GM19099 (cell line): ENCODE measurements around the gene RDH5.

Experiments used
- POLR2A ChIP-seq: IDR thresholded peaks from 3 replicates; pipeline ENCODE4 v1.6.1; 2011; ENCODE audit warnings: low read depth; ENCODE audit not compliant: insufficient read length; ENCODE audit errors: extremely low read depth

The RDH5 gene

DNA sequence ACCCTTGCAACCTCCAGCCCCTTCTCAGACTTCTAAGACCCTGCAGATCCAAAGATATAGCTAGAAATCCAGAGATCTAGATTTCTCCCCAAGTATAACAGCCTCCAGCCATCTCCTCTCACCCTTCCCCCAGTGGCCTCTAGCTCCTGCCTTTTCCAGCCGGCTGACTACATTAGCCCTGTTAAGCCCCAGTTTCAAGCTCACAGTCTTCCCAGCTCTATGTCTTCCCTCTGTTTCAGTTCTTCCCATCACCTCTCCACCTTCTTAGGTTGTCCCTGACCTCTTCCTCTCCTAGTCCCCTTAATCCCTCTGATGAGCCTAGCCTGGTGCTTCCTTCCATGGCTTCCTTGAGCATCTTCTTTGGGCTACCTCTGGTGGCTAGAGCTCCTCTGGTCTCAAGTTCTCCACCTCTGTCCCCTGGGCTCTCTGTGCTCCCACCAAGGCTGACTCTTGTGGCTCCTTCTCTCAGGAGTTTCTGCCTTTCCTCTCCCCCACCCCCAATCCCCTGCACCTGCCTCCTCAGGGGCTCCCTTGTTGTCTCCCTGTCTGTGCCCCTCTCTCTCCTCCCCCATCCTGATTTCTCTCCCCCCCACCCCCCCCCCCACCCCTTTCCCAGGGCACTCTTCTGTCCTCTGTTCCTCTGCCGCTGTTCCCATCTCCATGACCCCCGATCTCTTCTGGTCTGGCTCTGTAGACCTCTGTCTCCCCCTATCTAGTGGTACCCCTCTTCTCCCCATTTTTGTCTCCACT is 21.9 kb downstream of the RDH5 start:
- TF ChIP-seq POLR2A, result no peak

DNA sequence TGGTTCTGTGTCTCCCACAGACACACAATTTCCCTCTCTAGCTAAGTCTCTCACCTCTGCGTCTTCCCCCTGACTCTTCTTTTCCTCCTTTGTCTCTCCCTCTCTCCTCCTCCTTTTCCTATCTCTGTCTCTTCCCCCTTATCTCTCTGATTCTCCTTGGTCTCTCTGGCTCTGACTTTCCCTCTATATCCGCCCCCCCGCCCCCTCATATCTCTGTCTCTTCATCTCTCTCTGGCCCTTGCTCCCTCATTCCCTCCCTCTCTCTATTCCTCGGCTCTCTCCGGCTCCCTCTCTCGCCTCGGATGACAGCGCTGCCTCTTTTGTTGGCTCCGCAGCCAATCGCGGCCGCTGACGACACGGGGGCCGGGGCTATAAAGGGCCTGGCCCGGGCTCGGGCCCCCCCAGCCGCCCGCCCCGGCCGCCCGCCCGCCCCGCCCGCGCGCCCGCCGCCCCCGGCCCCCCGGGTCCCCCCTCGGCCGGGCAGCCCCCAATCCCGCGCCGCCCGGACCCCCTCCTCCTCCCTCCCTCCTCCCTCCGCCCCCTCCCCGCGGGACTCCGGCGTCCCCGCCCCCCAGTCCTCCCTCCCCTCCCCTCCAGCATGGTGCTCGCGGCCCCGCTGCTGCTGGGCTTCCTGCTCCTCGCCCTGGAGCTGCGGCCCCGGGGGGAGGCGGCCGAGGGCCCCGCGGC is 22.7 kb downstream of the RDH5 start, which contains the start of gene GDF11:
TSS of gene GDF11 (plus strand) at position 404 of the 687 bp plus-strand sequence. CDS start at position 599, 195 bp downstream.
- no peak for TF ChIP-seq POLR2A

DNA sequence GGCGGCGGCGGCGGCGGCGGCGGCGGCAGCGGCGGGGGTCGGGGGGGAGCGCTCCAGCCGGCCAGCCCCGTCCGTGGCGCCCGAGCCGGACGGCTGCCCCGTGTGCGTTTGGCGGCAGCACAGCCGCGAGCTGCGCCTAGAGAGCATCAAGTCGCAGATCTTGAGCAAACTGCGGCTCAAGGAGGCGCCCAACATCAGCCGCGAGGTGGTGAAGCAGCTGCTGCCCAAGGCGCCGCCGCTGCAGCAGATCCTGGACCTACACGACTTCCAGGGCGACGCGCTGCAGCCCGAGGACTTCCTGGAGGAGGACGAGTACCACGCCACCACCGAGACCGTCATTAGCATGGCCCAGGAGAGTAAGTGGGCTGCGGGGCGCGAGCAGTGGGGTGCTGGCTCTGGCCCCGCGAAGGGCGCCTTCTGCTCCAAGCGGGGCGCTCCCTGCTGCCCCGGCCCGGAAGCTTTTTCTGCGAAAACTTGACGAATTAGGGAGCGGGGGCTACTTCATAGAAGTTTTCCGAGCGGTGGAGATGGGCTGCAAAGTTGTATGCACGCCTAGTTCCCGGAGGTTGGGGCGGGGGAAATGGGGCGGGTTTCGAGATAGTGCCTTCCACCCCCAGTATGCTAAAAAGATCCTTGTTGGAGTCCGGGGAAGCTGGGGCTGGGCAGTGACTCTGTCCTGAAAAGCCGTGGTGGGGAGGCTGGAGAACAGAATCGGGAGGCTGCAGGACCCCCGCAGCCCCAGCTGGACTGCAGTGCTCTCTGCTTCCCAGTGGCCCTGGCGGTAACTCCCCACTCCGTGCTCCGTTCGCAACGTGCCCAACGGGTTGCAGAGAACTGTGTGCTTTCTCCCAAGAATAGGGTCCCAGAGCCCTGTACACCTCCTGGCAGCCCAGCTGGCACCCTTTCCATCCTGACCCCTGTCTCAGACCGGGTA is 23.5 kb downstream of the RDH5 start:
- TF ChIP-seq POLR2A, result peak; percentile 35

GRCh38 chr12:55744340-55745030 is 24.3 kb downstream of the RDH5 start:
- TF ChIP-seq POLR2A, result no peak

DNA sequence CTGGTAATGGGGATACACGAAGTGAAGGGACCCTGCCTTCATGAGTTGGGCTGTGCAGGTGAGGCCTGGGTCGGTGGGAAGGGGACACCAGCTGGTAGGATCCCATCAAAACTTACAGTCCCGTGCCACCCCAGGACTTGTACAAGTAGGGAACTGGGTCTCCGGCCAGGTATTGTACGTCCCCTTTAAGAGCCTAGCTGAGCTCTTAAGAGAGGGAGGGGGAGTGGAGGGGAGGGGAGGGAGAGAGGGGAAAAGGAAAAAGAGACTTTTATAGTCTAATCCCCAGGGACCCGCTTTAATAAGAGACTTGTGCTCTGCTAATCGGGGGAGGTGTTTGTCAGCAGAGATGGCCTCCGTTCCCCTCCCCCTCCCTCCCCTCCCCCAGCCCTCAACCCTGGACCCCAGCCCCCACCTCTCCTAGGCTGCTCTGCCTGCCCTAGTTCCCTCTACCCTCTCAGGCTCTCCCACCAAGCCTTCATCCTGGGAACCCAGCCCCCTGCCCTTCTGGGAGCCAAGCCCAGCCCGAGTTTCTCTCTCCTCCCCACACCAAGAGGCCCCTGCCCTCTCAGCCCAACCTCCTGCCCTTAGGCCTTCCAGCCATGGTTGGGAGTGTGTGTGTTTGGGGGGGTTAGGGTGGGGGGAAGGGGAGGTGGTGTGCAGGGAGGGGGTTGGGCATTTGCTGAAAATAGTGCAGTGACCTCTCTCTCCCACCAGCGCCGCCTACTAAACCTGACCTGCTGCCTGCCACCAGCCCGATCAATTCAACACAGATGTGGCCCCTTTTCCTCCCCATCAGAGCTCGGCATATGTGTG is 25.4 kb downstream of the RDH5 start:
- TF ChIP-seq POLR2A, result no peak

DNA sequence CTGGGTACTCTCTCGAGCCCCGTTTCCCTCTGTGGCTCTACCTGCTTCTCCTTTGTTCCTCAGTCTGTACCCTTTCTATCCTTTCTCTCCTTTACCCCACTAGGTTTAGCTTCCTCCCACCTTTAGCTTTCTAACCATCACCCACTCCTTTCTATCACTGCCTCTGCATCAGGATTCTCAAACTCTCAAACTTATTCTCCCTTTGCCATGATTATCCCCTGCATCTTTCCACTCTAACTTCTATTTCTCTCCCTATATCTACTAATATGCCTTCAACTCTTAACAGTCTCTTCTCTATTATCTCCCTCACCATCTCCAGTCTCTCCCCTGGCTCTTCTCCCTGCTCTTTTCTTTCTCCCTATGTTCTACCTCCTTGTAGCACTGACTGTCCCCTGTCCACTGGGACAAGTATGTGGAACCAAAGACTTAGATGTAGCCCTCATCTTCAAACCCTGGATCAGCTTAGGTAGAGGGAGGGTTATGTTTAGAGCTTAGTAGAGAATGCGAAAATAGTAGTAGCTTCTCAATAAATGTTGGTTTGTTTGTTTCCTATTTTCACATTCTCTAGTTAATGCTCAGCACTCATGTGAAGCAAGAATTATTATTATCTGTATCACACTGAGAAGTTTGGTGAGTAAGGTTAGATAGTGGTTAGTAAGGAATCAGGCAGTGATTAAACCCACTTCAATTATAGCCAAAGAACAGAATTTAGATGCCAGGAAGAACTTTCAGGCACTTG is 26.1 kb downstream of the RDH5 start:
- TF ChIP-seq POLR2A, result no peak

- TF ChIP-seq POLR2A, result no peak
Observed at GRCh38 chr12:55746913-55747231, 26.7 kb downstream of the RDH5 start.

GRCh38 chr12:55748230-55748993 is 28.2 kb downstream of the RDH5 start:
- no peak for TF ChIP-seq POLR2A

- TF ChIP-seq POLR2A, result no peak
Observed at GRCh38 chr12:55755246-55755645, 35.1 kb downstream of the RDH5 start.

- TF ChIP-seq POLR2A, result no peak
Observed at GRCh38 chr12:55757701-55758100, 37.5 kb downstream of the RDH5 start.

- no peak for TF ChIP-seq POLR2A
Observed at GRCh38 chr12:55760663-55761062, 40.5 kb downstream of the RDH5 start.

DNA sequence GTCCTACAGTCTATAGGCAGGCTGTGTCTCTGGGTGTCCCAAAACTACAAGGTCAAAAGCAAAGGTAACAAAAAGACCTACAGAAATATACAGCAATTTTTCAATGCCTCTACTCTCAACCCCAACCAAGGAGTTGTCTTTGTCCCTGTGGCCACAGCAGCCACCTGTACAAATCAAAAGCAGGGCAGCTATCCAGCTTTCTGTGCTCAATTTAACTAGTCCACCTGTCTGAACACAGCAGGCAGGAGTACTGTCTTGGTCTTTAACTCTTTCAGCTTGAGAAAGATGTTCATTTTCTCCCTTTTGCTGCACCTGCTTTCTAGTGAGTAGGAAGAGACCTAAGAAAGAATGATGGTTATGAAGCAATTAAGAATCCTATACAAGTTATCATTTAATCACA is 42.5 kb downstream of the RDH5 start:
- no peak for TF ChIP-seq POLR2A
